Germinal center (tissue), 1 donor: Measurements from ENCODE around the gene CCP110.

Source experiments
- DNase-seq: peaks from one replicate; pipeline ENCODE4 v3.0.0; 2012; ENCODE audit warnings: mixed read lengths, low spot score

The CCP110 gene

GRCh38 chr16:19523559-19524355 is at the start of gene CCP110:
Gene CCP110, plus strand, starts transcription at chr16:19523942. Its CDS starts 3,940 bp downstream, at chr16:19527882.
- DNase-seq: peak; percentile 94

- DNase-seq: no peak
Measured at GRCh38 chr16:19474617-19475016, 49.1 kb upstream of the CCP110 start.

- DNase-seq: no peak
Measured at GRCh38 chr16:19478505-19478904, 45.2 kb upstream of the CCP110 start.

GRCh38 chr16:19479302-19479721 is 44.4 kb upstream of the CCP110 start:
- no peak for DNase-seq

- DNase-seq: no peak
Measured at GRCh38 chr16:19481296-19481695, 42.4 kb upstream of the CCP110 start.

- no peak for DNase-seq
Measured at GRCh38 chr16:19481769-19482168, 42.0 kb upstream of the CCP110 start.

- DNase-seq: no peak
Measured at GRCh38 chr16:19482291-19482690, 41.5 kb upstream of the CCP110 start.

- DNase-seq: no peak
Measured at GRCh38 chr16:19484096-19484495, 39.6 kb upstream of the CCP110 start.

GRCh38 chr16:19485611-19486010 is 38.1 kb upstream of the CCP110 start:
- DNase-seq: no peak

GRCh38 chr16:19486051-19486450 is 37.7 kb upstream of the CCP110 start:
- DNase-seq: no peak

- DNase-seq: no peak
Measured at GRCh38 chr16:19486750-19487325, 36.9 kb upstream of the CCP110 start.

GRCh38 chr16:19488213-19488640 is 35.5 kb upstream of the CCP110 start:
- no peak for DNase-seq

- DNase-seq: no peak
Measured at GRCh38 chr16:19490619-19491018, 33.1 kb upstream of the CCP110 start.

- DNase-seq: no peak
Measured at GRCh38 chr16:19497176-19497575, 26.6 kb upstream of the CCP110 start.

GRCh38 chr16:19499006-19499405 is 24.7 kb upstream of the CCP110 start:
- DNase-seq: no peak

- DNase-seq: no peak
Measured at GRCh38 chr16:19499481-19499880, 24.3 kb upstream of the CCP110 start.

GRCh38 chr16:19502395-19503131 is 21.2 kb upstream of the CCP110 start:
- peak; percentile 65 for DNase-seq

GRCh38 chr16:19503461-19504075 is 20.2 kb upstream of the CCP110 start:
- DNase-seq: no peak

GRCh38 chr16:19505600-19506303 is 18.0 kb upstream of the CCP110 start:
- no peak for DNase-seq

- DNase-seq: no peak
Measured at GRCh38 chr16:19506965-19507364, 16.8 kb upstream of the CCP110 start.

GRCh38 chr16:19507867-19508266 is 15.9 kb upstream of the CCP110 start:
- no peak for DNase-seq

- no peak for DNase-seq
Measured at GRCh38 chr16:19512297-19512696, 11.4 kb upstream of the CCP110 start.
